H1 (cell line): ENCODE data around the gene BIRC7. TPM values are rescaled to one million over a fixed set of nuclear protein-coding genes. Genes with fewer than 3 reads are reported as not detected.

Experiments
- CTCF ChIA-PET: fragments of 300-600 bp; sonication (Branson Sonifier 250); formaldehyde crosslinking; loops from one replicate; lab custom pipeline; 2021; ENCODE audit not compliant: partially characterized antibody; lab: Charles Lee
- POLR2A ChIA-PET: fragments of 300-600 bp; sonication (Branson Sonifier 250); formaldehyde crosslinking; loops from one replicate; lab custom pipeline; 2021; ENCODE audit warnings: inconsistent platforms; ENCODE audit not compliant: partially characterized antibody; lab: Charles Lee
- DNase-seq, 2 experiments: peaks; one replicate each; pipeline versions ENCODE4 v3.0.0 to v3.0.0-alpha.2; 2010 to 2022; ENCODE audit warnings: low spot score in 2 of 2, low read depth in 1 of 2, mixed read lengths in 1 of 2
- FAIRE-seq: peaks from 2 replicates; lab custom pipeline; 2011; peaks lifted over from hg19 to GRCh38; lab: Jason Lieb, UNC
- H2AFZ ChIP-seq: 2 replicates; pipeline ENCODE4 v1.8.1; 2012; ENCODE audit warnings: low read length, inconsistent platforms
- H2AK5ac ChIP-seq: 2 replicates; pipeline ENCODE4 v1.6.1; 2013; ENCODE audit warnings: low read depth, low read length
- H2BK120ac ChIP-seq: replicated peaks from 2 replicates; pipeline ENCODE3; 2013; ENCODE audit warnings: low read depth, low read length, inconsistent platforms
- H2BK12ac ChIP-seq: 2 replicates; pipeline ENCODE4 v1.6.1; 2013; ENCODE audit warnings: low read depth, low read length
- H2BK15ac ChIP-seq: 2 replicates; pipeline ENCODE4 v1.6.1; 2013; ENCODE audit warnings: low read length
- H2BK20ac ChIP-seq: 2 replicates; pipeline ENCODE4 v1.6.1; 2013; ENCODE audit warnings: low read length
- H2BK5ac ChIP-seq: 2 replicates; pipeline ENCODE4 v1.6.1; 2013; ENCODE audit warnings: low read depth, low read length
- H3K14ac ChIP-seq: 2 replicates; pipeline ENCODE4 v1.6.1; 2013; ENCODE audit warnings: inconsistent platforms; ENCODE audit not compliant: insufficient read length
- H3K18ac ChIP-seq: 2 replicates; pipeline ENCODE4 v1.6.1; 2013; ENCODE audit warnings: low read length; ENCODE audit errors: extremely low read depth
- H3K23ac ChIP-seq: 2 replicates; pipeline ENCODE4 v1.6.1; 2013; ENCODE audit warnings: inconsistent platforms; ENCODE audit not compliant: insufficient read length
- H3K23me2 ChIP-seq: 2 replicates; pipeline ENCODE4 v1.6.1; 2013; ENCODE audit warnings: low read depth, low read length
- H3K27ac ChIP-seq: 2 replicates; pipeline ENCODE4 v1.6.1; 2011; ENCODE audit warnings: low read depth, low read length, inconsistent platforms
- H3K27me3 ChIP-seq, 4 experiments: replicated peaks in 1 of 4; 1 replicate in 1 of 4; 2 replicates in 3 of 4; pipeline versions ENCODE4 v1.6.1 to v1.8.1; 2011 to 2013; ENCODE audit warnings: low read length in 3 of 4, mild to moderate bottlenecking in 3 of 4, inconsistent platforms in 2 of 4, mixed read lengths in 2 of 4, moderate library complexity in 1 of 4; ENCODE audit not compliant: control insufficient read depth in 3 of 4, insufficient read depth in 3 of 4; ENCODE audit errors: extremely low read depth in 1 of 4
- H3K36me3 ChIP-seq, 4 experiments: 2 replicates each; pipeline versions ENCODE4 v1.6.1 to v1.8.1; 2011 to 2013; ENCODE audit warnings: mild to moderate bottlenecking in 4 of 4, low read length in 3 of 4, moderate library complexity in 2 of 4, control low read depth in 1 of 4, inconsistent platforms in 1 of 4; ENCODE audit not compliant: insufficient read depth in 4 of 4, control insufficient read depth in 2 of 4
- H3K4ac ChIP-seq: replicated peaks from 2 replicates; pipeline ENCODE3; 2013; ENCODE audit warnings: low read length, low read depth, mixed read lengths, inconsistent platforms; ENCODE audit not compliant: insufficient read length
- H3K4me1 ChIP-seq, 4 experiments: replicated peaks in 1 of 4; 1 replicate in 1 of 4; 2 replicates in 3 of 4; pipeline versions ENCODE4 v1.6.1 to v1.8.1; 2011 to 2013; ENCODE audit warnings: low read length in 3 of 4, inconsistent platforms in 2 of 4, mixed read lengths in 1 of 4; ENCODE audit not compliant: insufficient read depth in 4 of 4, control insufficient read depth in 3 of 4
- H3K4me2 ChIP-seq, 2 experiments: 2 replicates each; pipeline versions ENCODE4 v1.6.1 to v1.8.1; 2011 to 2013; ENCODE audit warnings: low read depth in 2 of 2, low read length in 2 of 2, control low read depth in 1 of 2, inconsistent platforms in 1 of 2, mild to moderate bottlenecking in 1 of 2; ENCODE audit not compliant: insufficient read depth in 1 of 2
- H3K4me3 ChIP-seq, 4 experiments: fragments of 200-600, 300-600 bp in 1 of 4; sonication (generic), shearing (Covaris generic), sonication (Bioruptor Twin) in 1 of 4; 2 replicates each; pipeline versions ENCODE4 v1.5.1 to v1.8.1; 2011 to 2016; ENCODE audit warnings: low read length in 4 of 4, low read depth in 3 of 4, control low read depth in 2 of 4, inconsistent platforms in 2 of 4, mild to moderate bottlenecking in 2 of 4, mixed read lengths in 1 of 4, moderate library complexity in 1 of 4; ENCODE audit not compliant: insufficient read depth in 2 of 4; ENCODE audit errors: extremely low read depth in 1 of 4
- H3K56ac ChIP-seq: replicated peaks from 2 replicates; pipeline ENCODE3; 2013; ENCODE audit warnings: low read depth, mild to moderate bottlenecking, mixed read lengths, low read length, inconsistent platforms; ENCODE audit not compliant: insufficient read length
- H3K79me1 ChIP-seq: 2 replicates; pipeline ENCODE4 v1.6.1; 2013; ENCODE audit warnings: low read depth, low read length, control low read depth
- H3K79me2 ChIP-seq, 2 experiments: 2 replicates each; pipeline versions ENCODE4 v1.6.1 to v1.8.1; 2012 to 2013; ENCODE audit warnings: low read length in 2 of 2, mild to moderate bottlenecking in 2 of 2, inconsistent platforms in 1 of 2; ENCODE audit not compliant: insufficient read depth in 2 of 2, control insufficient read depth in 1 of 2
- H3K9ac ChIP-seq, 4 experiments: replicated peaks in 1 of 4; 1 replicate in 1 of 4; 2 replicates in 3 of 4; pipeline versions ENCODE4 v1.6.1 to v1.8.1; 2011 to 2013; ENCODE audit warnings: low read depth in 3 of 4, low read length in 3 of 4, control low read depth in 2 of 4, mild to moderate bottlenecking in 2 of 4, moderate library complexity in 2 of 4, inconsistent platforms in 1 of 4; ENCODE audit errors: extremely low read depth in 1 of 4
- H3K9me3 ChIP-seq, 2 experiments: 2 replicates each; pipeline versions ENCODE4 v1.6.1 to v1.8.1; 2012 to 2013; ENCODE audit warnings: mild to moderate bottlenecking in 2 of 2, moderate library complexity in 2 of 2, control low read depth in 1 of 2, inconsistent platforms in 1 of 2, low read depth in 1 of 2, low read length in 1 of 2, mixed read lengths in 1 of 2; ENCODE audit not compliant: insufficient read depth in 2 of 2
- H4K20me1 ChIP-seq, 2 experiments: replicated peaks in 1 of 2; 2 replicates each; pipeline versions ENCODE3 to v1.8.1; 2011 to 2013; ENCODE audit warnings: inconsistent platforms in 2 of 2, low read length in 2 of 2, mild to moderate bottlenecking in 1 of 2; ENCODE audit not compliant: insufficient read depth in 2 of 2, control insufficient read depth in 1 of 2
- H4K5ac ChIP-seq: 2 replicates; pipeline ENCODE4 v1.6.1; 2013; ENCODE audit warnings: low read length, low read depth, mixed read lengths, inconsistent platforms; ENCODE audit not compliant: insufficient read length
- H4K8ac ChIP-seq: 2 replicates; pipeline ENCODE4 v1.8.0; 2013; ENCODE audit warnings: mild to moderate bottlenecking, moderate library complexity, low read length, inconsistent platforms; ENCODE audit not compliant: insufficient read depth; ENCODE audit errors: extremely low read depth
- H4K91ac ChIP-seq: replicated peaks from 2 replicates; pipeline ENCODE3; 2013; ENCODE audit warnings: low read length, mixed read lengths, inconsistent platforms; ENCODE audit not compliant: insufficient read length
- CBX5 ChIP-seq: fragments of 300-800, 300-1000 bp; sonication (generic); IDR thresholded peaks from 2 replicates; pipeline ENCODE4 v1.7.1; 2016; ENCODE audit warnings: antibody characterized with exemption, low read length, low read depth
- CEBPB ChIP-seq: IDR thresholded peaks from 2 replicates; pipeline ENCODE4 v1.6.1; 2012; ENCODE audit warnings: low read depth, low read length
- CTBP2 ChIP-seq: IDR thresholded peaks from 2 replicates; pipeline ENCODE4 v1.7.0; 2011; ENCODE audit warnings: borderline replicate concordance, mild to moderate bottlenecking, moderate library complexity, mixed read lengths, low read length; ENCODE audit not compliant: insufficient read depth, insufficient read length
- GTF2F1 ChIP-seq: IDR thresholded peaks from 2 replicates; pipeline ENCODE4 v1.6.1; 2012; ENCODE audit warnings: low read depth, low read length, improper control_type of control experiment, borderline replicate concordance
- KDM4A ChIP-seq: IDR thresholded peaks from one replicate; pipeline ENCODE4 v1.7.1; 2012; ENCODE audit warnings: low read depth, mild to moderate bottlenecking, moderate library complexity, low read length, inconsistent platforms; ENCODE audit not compliant: severe bottlenecking
- KDM5A ChIP-seq: fragments of 200-600 bp; IDR thresholded peaks from 2 replicates; pipeline ENCODE4 v1.7.1; 2012; ENCODE audit warnings: mild to moderate bottlenecking, low read length, inconsistent platforms, mixed read lengths
- POLR2A ChIP-seq, 2 experiments: IDR thresholded peaks; 1 replicate in 1 of 2; 2 replicates in 1 of 2; pipeline ENCODE4 v1.6.1; 2011; ENCODE audit warnings: low read depth in 2 of 2, low read length in 2 of 2, mild to moderate bottlenecking in 2 of 2; ENCODE audit errors: control extremely low read depth in 1 of 2
- RNF2 ChIP-seq: fragments of 200-900, 300-1000 bp; sonication (generic); IDR thresholded peaks from 2 replicates; pipeline ENCODE4 v1.7.1; 2016; ENCODE audit warnings: borderline replicate concordance, low read depth, mild to moderate bottlenecking, antibody characterized with exemption, low read length; ENCODE audit not compliant: poor library complexity, severe bottlenecking; ENCODE audit errors: missing control alignments
- SP4 ChIP-seq: IDR thresholded peaks from 2 replicates; pipeline ENCODE4 v1.6.1; 2012; ENCODE audit warnings: low read length, inconsistent platforms
- TCF12 ChIP-seq: IDR thresholded peaks from 2 replicates; pipeline ENCODE4 v1.6.1; 2011; ENCODE audit warnings: low read depth, mild to moderate bottlenecking, low read length
- TEAD4 ChIP-seq: IDR thresholded peaks from 2 replicates; pipeline ENCODE4 v1.6.1; 2012; ENCODE audit warnings: low read depth, low read length, inconsistent platforms, mixed read lengths
- WGBS, 2 experiments: shearing (Covaris generic) in 1 of 2; methylation state at CpG; one replicate each; pipeline versions ENCODE4 v1.1.6 to v1.1.7; 2013 to 2015; ENCODE audit warnings: low lambda C conversion rate in 2 of 2, mixed read lengths in 2 of 2, inconsistent platforms in 1 of 2, low coverage in 1 of 2, missing lambda C conversion rate in 1 of 2; ENCODE audit not compliant: insufficient replicate concordance in 2 of 2, insufficient coverage in 1 of 2, insufficient read length in 1 of 2; ENCODE audit errors: extremely low coverage in 1 of 2, missing lambda C conversion rate in 1 of 2; 5-methylcytosine and 5-hydroxymethylcytosine counted together
- polyA plus RNA-seq, 7 experiments: library from polyadenylated mRNA; depleted of rRNA in 3 of 7; stranded (reverse) in 5 of 7; unstranded in 2 of 7; fragments of >200 nt in 5 of 7; fragments of 200-250 nt in 2 of 7; gene quantifications; 1 replicate in 5 of 7; 2 replicates in 1 of 7; 4 replicates in 1 of 7; pipeline versions ENCODE4 v1.2.1 to v1.2.3, GENCODE V29; 2011 to 2013; ENCODE audit warnings: missing spikeins in 2 of 7, mixed read lengths in 2 of 7
- total RNA-seq: library from RNA; stranded (reverse); fragmentation: NEBNext Ultra II Directional; extraction: Animal tissue kit (Norgen Biotek cat#: 25700); gene quantifications from 2 replicates; pipeline ENCODE4 v1.2.1, GENCODE V29; 2021
- TF ChIP-seq, protein P1 (sequence below): IDR thresholded peaks from 2 replicates; pipeline ENCODE4 v1.6.1; 2011; ENCODE audit warnings: low read length, improper control_type of control experiment
- TF ChIP-seq, protein P2 (sequence below): IDR thresholded peaks from 2 replicates; pipeline ENCODE4 v1.6.1; 2012; ENCODE audit warnings: inconsistent platforms

Gene BIRC7
- total and polyA plus RNA-seq, 2 of the 8 experiments (the other 6 are each of a cell fraction or from before 2014, with no cell fraction given), result 0.11 to 0.41 TPM

DNA sequence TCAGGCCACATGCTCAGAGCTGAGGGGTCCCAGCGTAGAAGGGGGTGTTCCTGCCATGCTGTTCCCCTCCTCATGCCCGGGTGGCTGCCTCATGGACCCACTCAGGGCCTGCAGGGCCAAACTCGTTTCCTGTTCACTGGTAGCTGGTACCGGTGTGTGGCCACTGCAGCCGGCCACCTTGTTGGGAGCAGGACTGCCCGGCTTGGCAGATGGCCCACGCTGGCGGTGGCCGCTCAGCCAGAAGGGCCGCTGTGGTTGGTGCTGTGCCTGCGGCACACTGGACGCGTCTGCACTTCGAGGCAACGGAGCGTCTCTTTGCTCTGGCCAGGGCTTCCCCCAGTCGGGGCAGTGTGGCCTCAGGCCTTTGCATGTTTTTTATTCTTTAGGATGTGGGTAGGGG, 47.2 kb downstream of the BIRC7 start:
- Histone ChIP-seq H3K56ac (no peak overlapping the region), H3K23ac (no peak overlapping the region), H4K5ac (no peak overlapping the region), H4K20me1 (peaks cover 3 to 18% of the 10 kb centered on the region in 2 experiments), H2AK5ac (no peak overlapping the region), H3K9ac (no peak overlapping the region), H3K18ac (no peak overlapping the region), H2BK12ac (no peak overlapping the region), H3K9me3 (no peaks in the 10 kb centered on the region), H3K23me2 (no peaks in the 10 kb centered on the region), H3K4me3 (no peak overlapping the region), H3K36me3 (peaks cover 2 to 38% (median 13%) of the 10 kb centered on the region in 4 experiments), H3K27me3 (no peaks in the 10 kb centered on the region), H4K91ac (no peak overlapping the region), H3K79me1 (0 out of 2 replicates have a peak, but pooled peaks cover 2% of the 10 kb centered on the region), H3K4ac (no peak overlapping the region), H2BK5ac (no peak overlapping the region), H3K27ac (no peak overlapping the region), H3K14ac (no peak overlapping the region), H2BK15ac (no peak overlapping the region), H3K4me1 (no peaks in the 10 kb centered on the region), H2BK120ac (no peak overlapping the region), H3K4me2 (no peak overlapping the region), H2BK20ac (no peak overlapping the region), H4K8ac (no peak overlapping the region), H3K79me2 (no peaks in the 10 kb centered on the region), H2AFZ (no peak overlapping the region)
- POLR2A ChIA-PET, result interaction anchor here (5.3 kb wide), 1 partner anchor 9 kb away, joined by 26 read pairs; the partner anchor contains the start of gene COL20A1
- FAIRE-seq, result no peak
- CTCF ChIA-PET, result interaction anchor here (1.1 to 9.6 kb wide), 8 partner anchors 8 to 92 kb away, joined by 3 to 82 read pairs (median 5); no protein-coding TSS in a partner anchor
- DNase-seq, result no peak
- WGBS, 2 experiments, result 97% methylated on average over 14 of the region's 17 CpGs; no CpG with 5 or more reads in 1 of the 2 experiments
- no peak for TF ChIP-seq RNF2
- no peak for TF ChIP-seq CBX5
- no peak for TF ChIP-seq CEBPB
- no peak for TF ChIP-seq SP4
- TF ChIP-seq TEAD4, result no peak
- TF ChIP-seq, protein P1, sequence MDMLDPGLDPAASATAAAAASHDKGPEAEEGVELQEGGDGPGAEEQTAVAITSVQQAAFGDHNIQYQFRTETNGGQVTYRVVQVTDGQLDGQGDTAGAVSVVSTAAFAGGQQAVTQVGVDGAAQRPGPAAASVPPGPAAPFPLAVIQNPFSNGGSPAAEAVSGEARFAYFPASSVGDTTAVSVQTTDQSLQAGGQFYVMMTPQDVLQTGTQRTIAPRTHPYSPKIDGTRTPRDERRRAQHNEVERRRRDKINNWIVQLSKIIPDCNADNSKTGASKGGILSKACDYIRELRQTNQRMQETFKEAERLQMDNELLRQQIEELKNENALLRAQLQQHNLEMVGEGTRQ, result no peak
- TF ChIP-seq, protein P2, sequence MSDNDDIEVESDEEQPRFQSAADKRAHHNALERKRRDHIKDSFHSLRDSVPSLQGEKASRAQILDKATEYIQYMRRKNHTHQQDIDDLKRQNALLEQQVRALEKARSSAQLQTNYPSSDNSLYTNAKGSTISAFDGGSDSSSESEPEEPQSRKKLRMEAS, result no peak
- TF ChIP-seq GTF2F1, result no peak
- no peak for TF ChIP-seq POLR2A (IDR thresholded peaks at IDR 0.05; ENCODE audit: control extremely low read depth in 1 of 2, low read depth in 2 of 2, low read length in 2 of 2)
- no peak for TF ChIP-seq KDM5A
- no peak for TF ChIP-seq KDM4A
- TF ChIP-seq CTBP2, result no peak
- TF ChIP-seq TCF12, result no peak
